Activated CD4-positive, alpha-beta T cell treated with anti-CD3 and anti-CD28 coated beads, Interleukin-2, amount 50 U/mL, for 1 hour (primary cell): Measurements from ENCODE around the gene SLC6A3.
"Not testable (repeated sequence)": the region's sequence is repeated elsewhere in the genome, so short reads cannot be mapped to it uniquely, and the experiment has no call there.

Experiments used
- DNase-seq: peaks from one replicate; pipeline ENCODE4 v3.0.0-alpha.2; 2020

The SLC6A3 gene

DNA sequence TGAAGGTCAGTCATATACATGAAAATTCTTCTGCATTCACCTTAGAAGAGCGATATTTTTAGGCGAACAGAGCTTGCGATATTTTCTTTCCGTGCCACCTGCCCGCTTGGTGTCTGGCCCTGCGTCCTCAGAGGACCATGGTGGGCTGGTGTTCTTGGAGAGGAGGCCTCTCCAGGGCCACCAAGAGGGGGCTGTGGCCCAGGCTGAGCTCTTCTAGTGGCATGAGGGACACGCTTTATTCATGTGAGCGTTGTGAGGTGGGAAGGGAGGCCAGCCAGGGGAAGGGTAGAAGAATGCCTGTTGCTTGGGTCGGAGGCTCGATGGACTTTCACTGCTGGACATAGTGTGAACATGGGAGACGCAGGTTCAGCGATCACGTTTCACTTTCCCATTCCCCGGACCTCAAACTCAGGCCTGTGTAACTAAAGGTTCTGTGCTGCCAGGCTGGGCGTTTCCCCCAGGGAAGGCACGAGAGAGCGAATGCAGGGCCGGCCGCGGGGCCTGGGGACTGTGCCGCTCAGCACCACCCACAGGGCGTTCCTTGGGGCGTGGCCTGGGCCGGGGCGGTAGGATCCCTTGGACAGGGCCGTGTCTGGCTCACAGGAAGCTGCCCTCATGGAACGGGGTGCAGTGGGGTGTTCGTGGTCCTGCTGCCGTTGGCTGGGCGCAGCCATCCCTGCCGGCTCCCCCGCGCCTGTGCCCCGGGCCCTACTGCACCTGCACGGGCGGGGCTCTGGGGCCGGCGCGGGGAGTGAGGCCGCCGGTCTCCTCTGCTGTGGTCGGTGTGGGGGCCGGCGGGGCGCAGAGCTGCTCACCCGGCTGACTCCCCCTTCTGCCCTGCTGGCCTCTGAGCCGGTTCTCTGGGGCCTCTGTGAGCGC is 59.6 kb downstream of the SLC6A3 start:
- DNase-seq, result peak; percentile 84

- DNase-seq, result no peak
Measured at GRCh38 chr5:1384521-1384920, 60.7 kb downstream of the SLC6A3 start.

DNA sequence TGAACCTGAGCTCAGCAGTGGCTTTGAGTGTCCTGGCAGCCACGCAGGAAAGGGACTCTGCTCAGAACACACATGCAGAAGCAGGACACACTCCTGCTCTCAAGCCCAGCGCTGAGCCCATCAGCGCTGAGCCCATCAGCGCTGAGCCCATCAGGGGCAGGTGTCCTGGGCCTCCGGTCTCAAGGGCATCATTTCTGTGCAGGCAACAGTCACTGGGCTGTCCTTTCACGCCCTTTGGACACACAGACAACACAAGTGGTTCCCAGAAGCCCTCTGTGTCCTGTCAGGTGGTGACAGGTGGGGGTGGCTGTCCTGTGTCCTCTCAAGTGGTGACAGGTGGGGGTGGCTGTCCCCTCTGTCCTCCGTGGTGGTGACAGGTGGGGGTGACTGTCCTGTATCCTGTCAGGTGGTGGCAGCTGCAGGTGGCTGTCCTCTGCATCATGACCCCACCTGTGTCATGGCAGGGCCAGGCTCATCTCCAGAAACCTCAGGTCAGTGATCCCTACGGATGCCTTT is 61.3 kb downstream of the SLC6A3 start:
- no peak for DNase-seq

- DNase-seq, result no peak
Measured at GRCh38 chr5:1383344-1383743, 61.9 kb downstream of the SLC6A3 start.

DNA sequence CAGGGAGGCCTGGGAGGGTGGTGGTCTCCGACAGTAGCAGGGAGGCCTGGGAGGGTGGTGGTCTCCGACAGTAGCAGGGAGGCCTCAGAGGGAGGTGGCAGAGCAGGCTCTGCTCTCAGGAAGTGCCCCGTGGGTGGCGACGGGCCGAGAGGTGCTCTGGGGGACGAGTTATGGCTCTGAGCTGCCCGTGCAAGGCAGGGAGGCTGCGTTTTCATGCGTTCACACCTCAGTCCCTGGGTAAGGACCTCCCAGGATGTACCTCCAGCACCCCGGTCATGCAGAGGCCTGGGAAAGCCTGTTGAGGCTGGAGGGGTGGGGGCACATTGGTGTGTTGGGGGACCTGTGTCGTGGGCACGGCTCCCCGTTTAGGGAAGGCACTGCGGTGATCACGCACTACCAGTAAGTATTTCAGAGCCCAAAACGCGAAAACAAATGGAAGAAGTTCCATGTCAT is 63.0 kb downstream of the SLC6A3 start:
- no peak for DNase-seq

DNA sequence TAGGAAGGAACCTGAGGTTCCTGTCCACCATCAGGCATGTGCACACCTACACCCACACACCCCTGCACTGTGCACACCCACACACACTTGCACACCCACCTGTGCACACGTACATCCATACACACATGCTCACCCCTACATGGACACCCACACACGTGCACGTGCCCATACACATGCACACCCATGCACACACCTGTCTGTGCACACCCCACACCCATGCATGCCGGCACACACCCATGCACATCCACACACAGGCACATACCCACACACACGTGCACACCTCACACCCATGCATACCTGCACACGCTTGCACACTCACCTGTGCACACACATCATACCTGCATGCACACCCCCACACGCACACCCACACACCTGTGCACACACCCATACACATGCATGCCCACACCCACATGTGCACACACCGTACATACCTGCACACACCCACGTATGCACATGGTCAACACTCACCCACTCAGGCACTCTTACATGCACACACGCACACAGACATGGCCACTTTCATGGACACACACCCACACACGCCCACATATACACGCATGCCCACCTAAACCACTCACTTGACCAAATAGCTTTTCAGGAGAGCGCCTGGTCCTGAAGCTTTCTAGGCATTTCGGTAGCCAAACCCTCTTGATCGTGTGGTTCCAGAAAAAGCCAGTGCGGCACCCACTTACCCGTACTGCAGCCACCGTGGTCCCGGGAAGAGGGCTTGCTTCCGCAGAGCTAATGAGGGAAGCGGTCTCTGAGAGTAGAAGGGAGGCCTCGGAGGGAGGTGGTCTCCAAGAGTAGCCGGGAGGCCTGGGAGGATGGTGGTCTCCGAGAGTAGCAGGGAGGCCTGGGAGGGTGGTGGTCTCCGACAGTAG is 63.6 kb downstream of the SLC6A3 start:
- no peak for DNase-seq

DNA sequence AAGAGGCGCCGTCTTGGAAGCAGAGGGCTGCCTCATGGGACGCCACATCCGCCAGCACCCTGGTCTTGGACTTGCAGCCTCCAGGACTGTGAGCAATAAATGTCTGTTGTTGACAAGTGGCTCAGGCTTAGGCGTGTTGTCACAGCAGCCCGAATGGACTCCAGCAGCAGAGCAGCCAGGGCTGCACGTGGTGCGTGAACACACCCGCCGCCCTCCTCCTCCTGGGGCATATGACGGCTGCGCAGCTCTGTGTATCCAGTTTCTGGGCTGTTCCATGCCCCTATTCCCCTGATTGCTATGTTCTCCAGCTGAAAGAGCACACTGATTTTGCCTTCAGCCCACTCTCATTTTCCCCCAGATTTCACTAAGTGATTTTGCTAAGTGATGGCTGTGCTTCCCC is 64.3 kb downstream of the SLC6A3 start:
- no peak for DNase-seq

- peak; percentile 42 for DNase-seq
Measured at GRCh38 chr5:1380011-1380817, 65.0 kb downstream of the SLC6A3 start.

DNA sequence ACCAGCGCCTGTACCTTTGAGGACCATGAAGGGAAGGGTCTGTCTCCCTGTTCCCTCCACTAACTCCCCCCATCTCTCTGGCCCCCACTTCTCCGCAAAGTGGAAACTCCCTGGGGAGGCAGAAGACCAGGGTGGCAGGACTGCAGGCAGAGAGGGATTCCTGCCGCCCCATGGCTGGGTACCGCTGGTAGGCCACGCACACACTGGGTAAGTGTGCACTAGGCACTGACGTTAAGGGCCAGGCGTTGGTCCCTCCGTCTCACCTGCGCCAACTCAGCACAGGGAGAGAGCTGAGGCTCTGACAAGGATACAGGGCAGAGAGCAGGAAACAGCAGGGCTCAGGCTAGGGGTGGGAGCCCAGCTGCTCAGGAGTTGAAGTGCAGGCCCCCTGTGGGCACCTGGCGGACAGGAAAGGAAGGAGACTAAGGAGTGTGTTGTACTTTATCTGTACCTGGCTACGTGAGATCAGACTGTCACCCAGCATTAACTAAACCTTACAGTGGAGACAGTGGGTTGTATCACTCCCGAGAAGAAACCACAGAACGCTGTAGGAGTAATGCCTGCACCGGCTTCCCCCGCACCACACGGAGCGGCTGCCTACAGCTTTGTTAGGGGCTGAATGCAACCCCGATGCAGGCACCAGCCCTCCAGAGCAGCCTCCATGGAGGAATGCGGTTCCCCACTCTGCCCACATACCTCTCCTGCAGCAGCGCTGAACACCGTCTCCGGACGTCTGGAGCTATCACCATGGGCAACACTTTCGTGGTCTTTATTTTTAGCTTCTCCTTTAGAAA is 66.2 kb downstream of the SLC6A3 start:
- no peak for DNase-seq

DNA sequence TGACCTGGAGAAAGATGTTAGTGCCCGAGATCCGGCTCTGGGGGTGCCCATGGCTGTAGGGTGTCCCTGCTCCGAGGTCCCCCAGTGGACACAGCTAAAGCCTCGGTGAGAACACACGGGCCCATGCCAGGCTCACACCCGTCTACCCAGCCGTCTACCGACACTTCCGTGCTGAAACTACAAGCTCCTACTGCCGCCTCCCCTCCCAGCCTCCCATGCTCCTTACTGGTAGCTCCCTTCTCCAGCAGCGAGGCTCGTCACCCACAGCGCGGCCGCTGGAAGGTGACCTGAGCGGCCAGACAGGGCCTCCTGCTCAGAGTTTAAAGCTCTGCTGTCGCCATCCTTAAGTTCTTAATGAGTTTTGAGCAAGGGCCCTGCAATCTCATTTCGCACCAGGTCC is 67.1 kb downstream of the SLC6A3 start:
- DNase-seq, result no peak

DNA sequence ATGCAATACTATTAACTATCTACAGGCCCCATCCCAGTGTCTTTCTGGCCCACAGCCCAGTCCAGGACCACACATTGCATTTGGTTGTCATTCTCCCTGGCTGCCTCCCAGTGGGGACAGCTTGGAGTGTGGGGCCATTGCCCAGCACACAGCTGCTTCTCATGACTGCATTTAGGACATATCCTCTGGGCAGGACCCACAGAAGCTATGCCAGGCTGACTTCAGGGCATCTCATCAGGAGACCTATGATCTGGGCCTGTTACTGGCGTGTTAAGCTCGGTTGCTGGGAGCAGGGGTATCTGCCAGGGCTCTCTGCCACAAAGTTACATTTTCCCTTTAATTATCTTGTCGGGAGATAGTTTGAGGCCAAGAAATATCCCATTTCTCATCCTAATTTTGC is 68.3 kb downstream of the SLC6A3 start:
- no peak for DNase-seq

- no peak for DNase-seq
Measured at GRCh38 chr5:1375871-1376810, 69.1 kb downstream of the SLC6A3 start.

DNA sequence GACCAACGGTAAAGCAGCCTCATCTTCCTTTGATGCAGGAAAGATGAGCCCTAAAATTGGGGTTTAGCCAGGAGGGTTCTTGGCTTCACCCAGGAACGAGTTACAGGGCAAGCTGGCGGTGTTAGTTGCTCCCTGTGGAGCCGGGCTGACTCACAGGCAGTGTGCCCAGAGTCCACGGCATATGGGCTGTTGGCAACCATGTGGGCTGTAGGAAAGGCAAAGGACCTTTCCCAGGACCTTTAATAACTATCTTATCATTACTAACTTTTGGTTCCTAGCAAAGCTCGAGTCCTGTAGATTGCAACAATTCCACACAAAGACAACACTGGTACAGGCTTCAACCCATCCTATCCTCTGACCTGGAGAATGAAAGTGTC is 70.6 kb downstream of the SLC6A3 start:
- no peak for DNase-seq

- DNase-seq, result no peak
Measured at GRCh38 chr5:1374030-1374678, 71.1 kb downstream of the SLC6A3 start.

DNA sequence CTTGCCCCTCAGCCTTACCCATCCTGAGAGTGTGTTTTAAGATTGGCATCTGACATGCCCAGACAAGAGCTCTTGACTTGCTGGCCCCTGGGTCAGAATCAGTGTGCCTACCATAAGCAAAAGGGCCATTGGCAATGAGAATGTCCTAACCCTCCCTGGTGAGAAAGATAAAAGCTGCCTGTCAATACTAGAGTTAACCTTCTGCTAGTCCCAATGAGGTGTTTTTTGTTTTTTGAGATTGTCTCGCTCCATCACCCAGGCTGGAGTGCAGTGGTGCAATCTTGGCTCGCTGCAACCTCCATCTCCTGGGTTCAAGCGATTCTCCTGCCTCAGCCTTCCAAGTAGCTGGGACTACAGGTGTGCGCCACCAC is 73.3 kb downstream of the SLC6A3 start:
- not testable (repeated sequence) for DNase-seq

DNA sequence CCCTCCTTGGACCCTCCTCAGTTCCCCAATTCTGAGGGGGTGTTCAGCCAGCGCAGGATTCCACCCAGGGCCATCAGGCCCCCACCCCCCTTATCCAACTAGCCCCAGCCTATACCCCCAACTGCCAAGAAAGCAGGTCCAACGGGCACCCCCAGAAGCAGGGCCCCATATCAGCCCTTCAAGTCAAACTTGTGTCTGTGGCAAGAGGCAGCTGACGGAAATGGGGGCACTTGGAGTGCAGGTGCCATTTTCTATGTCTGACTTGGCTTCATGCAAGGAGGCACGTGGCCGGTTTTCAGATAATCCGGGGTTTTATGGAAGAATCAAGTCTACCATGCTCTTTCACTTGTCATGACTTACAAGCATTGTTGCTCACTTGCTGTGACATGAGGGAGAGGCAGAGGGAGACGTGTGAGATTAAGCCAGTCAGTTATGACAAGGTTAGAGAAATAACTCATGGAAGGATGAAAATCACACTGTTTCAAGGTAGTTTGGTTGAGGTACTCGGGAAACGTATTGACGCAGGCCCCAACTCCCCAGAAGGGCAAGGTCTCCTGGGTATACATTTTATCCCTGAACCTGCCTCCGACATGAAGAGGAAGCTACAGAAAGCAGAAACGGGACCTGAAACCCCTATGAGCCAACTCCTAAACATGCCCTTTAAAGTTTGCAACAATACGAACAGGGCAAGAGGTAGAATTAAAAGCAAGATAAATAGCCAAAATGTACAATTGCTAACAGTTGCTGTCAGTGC is 73.8 kb downstream of the SLC6A3 start:
- DNase-seq, result no peak

DNA sequence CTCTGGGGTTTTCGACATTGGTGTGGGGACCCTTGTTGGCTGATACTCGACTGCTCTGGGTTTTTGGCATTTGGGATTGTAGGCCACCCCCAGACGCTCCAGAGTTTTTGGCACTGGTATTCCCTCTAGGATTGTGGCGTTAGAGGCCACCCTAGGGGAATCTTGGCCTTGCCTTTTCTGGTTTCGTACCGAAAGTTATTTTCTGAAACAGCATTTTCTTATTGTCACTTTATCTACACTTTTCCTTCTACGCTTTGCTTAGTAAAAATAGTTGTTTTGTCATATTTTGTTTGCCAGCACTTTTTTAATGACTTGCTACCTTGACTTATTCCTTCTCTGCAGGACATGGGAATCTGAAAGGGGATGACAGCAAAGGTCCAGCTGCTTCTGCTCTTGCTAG is 75.2 kb downstream of the SLC6A3 start:
- no peak for DNase-seq

DNA sequence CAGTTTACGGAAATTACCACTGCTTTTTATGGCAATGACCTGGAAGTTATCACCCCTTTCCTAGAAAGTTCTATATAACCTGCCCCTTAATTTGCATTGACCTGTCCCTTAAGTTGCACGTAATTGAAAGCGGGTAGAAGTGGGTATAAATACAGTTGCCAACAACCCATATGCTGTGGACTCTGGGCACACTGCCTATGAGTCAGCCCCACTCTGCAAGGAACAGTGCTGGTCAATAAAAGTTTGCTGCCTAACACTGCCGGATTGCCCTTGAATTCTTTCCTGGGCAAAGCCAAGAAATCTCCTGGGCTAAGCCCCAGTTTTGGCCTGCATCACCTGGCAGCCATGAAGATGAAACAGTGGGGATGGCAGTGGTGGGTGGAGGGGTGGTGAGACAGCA is 76.5 kb downstream of the SLC6A3 start:
- DNase-seq, result no peak

DNA sequence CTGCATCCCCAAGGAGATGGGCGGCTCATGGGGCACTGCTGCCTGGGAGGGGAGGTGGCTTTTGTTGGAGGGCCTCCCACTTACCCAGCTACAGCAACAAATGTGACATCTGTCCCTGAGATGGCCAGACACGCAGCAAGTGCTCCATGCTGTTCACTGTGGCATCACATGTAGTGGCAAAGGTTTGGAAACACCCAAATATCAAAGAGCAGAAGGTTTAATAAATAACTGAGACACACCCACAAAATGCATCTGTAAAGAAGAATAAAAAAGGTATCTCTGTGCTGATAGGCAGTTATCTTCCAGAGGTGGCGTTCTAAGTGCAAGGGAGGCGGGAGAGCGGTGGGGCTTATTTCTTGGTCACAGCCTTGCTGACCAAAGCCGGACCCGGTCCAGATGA is 77.0 kb downstream of the SLC6A3 start:
- DNase-seq, result no peak

- DNase-seq, result no peak
Measured at GRCh38 chr5:1367149-1367548, 78.1 kb downstream of the SLC6A3 start.
